HuH-7 (cell line): ENCODE data around the gene TIMP3.

ENCODE experiments used
- DNase-seq: peaks from one replicate; pipeline ENCODE4 v3.0.0; 2011; ENCODE audit warnings: low spot score

The TIMP3 gene

DNA sequence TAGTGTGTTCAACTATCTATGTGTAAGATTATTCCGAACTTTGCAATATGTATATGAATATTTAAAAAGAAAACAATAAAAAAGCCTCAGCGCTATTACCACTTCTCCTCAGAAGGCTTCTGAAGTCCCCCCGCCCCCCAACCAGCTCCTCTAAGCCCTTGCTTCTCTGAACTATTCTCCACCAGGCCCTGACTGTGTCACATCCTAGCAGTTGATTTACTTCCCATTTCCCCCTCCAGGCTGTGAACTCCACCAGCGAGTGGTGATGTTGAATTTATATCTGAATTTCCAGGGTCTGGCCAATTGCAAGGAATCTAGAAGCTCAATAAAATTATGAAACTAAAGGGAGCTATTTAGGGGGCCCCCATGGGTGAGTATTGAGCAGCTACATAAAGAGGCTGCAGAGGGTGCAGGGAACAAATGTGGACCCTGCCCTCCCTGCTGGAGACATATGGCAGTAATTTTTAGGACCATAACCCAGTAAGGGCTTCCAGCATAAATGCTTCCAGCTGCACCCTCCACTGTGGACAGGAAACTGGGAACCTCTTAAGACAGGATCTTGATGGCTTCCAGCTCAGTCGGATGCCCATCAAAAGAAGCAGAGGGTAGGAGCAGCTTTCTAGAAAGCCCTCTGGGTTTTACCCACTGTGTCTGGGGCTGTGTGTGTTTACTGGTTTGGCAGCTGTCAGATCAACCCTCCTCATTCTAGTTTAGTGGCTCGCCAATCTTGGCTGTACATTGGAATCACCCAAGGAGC, 81.4 kb downstream of the TIMP3 start:
- no peak for DNase-seq

DNA sequence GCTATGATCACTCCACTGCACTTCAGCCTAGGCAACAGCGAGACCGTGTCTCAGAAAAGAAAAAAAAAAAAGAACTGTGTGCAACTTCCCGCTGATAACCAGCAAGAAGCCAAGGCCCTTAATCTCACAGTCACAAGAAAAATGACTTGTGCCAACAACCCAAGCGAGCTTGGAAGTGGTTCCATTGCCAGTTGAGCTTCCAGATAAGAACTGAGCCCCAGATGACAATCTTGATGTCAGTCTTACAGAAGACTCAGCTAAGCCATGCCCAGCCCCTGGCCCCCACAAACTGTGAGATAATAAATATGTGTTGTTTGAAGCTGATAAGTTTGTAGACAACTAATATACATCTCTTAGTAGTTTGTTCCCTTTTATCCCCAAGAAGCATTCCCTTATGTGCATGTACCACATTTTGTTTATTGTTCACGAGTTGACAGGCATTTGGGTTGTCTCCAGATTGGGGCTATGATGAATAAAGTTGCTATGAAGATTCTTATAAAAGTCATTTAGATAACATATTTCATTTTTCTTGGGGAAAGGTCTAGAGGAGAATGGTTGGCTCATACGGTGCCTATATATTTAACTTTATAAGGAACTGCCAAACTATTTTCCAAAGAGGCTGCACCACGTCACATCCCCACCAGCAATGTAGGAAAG, 85.9 kb downstream of the TIMP3 start:
- DNase-seq, result no peak

DNA sequence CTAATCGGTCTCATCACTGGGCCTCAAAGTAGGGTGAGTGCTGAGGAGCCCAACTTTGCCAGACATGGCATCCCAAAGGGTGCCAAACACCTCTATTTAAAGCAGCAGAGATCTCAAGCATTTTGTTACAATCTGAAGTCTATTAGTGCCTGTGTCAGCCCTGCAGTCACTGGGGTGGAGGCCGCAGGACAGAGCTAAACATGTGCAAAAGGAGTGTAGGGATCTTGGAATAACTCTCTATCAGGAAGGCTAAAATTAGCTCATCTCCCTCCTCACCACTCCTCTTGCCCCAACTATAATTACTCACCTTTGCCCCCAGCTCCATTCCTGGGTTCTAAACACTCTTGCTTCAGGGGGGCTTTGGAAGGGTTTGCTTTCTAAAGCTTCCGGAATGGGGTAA, 87.5 kb downstream of the TIMP3 start:
- DNase-seq, result no peak

DNA sequence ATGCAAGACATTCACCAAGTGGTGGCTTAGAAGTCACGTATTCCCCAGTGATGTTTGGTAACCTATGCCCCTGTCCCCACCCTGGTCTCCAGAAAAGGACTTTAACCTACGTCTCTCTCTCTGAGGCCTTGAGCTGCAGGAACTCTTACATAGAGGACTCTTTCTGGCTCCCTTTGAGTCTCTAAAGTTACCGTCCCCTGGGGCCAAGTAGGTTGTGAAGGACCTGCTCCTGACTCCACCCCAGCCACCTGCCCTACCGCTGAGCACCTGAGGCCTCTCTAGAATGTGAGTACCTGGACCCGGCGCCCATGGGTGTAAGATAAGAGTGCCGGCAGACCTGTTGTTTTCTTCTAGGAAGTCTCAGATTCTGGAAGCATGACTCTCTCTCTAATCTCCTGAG, 95.4 kb downstream of the TIMP3 start:
- DNase-seq, result no peak

DNA sequence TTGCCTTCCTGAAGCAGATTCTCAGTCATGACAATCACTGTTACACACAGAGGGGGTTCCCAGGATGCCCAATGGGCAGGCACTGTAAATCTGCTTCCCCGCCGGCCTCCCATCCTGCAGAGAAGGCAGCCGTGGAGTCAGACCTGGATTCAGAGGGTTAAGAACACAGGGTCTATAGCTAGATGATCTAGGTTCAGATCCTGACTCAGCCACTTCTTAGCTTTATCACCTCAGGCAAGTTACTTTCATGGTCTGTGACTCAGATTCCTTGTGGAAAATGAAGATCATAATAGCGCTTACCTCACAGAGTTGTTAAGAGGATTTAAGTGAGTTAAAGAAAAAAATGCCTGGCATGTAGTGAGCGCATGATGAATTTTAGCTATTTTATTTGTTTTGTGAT, 95.9 kb downstream of the TIMP3 start:
- no peak for DNase-seq

DNA sequence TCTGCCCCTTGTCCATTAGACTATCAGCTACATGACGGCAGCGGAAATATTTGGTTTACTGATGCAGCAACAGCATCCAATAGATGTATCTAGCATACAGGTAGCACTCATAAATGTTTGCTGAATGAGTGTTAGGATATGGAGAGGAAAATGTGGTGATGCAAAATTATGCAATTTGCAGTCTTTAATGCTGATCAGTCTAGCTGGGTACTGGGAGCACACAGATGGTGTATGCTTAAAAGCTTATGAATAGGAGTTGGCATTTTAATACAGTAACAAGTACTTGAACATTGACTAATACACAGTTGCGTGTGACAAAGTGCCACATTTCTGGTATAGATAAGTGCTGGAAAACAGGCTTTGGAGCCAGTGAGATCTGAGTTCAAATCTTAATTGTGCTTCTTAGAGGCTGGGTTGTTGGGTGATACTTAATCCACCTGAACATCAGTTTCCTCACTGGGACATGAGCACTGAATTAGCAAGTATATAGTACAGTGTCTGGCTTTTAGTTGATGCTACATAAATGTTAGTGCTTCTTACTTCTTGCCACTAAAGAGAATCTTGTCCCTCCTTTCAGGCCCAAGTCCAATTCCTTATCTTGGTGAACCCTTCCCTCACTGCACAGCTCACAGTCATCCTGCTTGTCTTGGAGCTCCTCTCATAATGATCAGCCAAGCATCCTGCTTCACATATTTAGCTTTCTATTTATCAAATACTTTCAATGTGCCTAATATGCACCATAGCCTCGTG, 99.6 kb downstream of the TIMP3 start:
- no peak for DNase-seq

DNA sequence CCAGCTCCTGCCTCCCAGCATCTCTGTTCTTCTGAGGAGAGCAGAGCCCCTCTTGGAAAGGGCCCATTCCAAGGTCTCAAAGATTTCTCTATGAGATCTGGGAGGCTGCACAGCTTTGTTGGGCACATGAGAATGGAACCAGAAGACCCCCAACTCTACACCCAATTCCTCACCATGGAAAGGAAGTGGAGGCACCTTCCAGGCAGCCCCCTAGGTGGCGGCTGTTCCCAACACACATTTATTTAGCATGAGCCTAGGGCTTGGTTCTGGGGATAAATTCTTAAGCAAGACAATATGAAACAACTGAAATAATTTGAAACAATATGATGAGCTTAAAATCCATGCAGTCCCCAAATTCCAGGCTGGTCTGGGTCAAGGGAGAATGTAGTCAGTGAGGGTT, 100.4 kb downstream of the TIMP3 start:
- DNase-seq, result no peak

DNA sequence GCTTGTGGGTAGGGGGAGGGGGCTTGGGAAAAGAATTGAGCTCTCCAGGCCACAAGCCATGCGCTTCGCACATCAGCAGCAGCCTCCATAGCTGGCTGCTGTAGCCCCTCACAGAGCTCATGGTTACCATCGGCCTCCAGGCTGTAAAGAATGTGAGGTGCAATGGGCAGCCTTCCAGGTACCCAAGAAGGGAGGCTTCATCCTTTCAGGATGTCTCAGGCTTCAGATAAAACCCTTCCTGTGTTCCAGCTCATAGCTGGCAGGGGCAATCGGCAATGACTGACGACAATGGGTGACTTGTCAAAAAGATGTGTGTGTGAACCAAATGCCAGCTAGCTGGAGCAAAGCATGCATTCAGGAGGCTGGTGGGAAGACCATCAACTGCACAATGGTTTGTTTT, 102.0 kb downstream of the TIMP3 start:
- no peak for DNase-seq

DNA sequence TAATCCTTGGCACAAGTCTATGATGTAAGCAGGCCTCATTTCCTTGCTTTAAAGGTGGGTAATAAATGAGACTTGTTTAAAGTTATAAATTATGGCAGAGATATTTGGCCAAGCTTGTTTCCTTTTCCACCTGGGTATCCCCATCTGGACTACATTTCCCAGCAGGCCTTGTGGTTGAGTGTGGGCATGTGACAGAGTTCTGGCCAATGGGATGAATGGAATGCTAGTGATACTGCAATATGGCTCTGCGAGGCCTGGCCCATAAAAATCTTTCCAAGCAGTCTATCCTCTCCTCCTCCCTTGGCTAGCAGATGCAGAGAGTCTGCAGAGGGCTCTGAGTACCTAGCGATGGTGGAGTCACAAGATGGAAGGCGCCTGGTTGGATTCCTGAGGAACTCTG, 102.5 kb downstream of the TIMP3 start:
- DNase-seq, result peak; percentile 54

DNA sequence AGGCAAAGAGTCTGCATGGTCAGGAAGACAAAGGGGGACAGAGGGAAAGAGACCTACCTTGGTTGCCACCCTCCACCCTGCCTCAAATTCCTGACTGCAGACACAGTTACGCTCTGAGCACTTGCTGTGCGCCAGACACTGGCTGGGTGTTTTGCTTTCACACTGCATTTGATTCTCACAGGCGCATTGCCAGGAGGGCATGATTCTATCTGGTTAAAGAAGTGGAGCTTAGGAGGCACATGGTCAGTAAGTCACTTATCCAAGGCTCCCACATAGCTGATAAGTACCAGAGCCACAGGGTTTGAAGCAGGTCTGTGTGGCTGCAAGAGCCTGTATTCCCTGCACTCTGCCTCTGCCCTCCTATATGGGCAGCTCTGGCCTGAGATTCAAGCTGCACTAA, 103.9 kb downstream of the TIMP3 start:
- DNase-seq, result no peak

DNA sequence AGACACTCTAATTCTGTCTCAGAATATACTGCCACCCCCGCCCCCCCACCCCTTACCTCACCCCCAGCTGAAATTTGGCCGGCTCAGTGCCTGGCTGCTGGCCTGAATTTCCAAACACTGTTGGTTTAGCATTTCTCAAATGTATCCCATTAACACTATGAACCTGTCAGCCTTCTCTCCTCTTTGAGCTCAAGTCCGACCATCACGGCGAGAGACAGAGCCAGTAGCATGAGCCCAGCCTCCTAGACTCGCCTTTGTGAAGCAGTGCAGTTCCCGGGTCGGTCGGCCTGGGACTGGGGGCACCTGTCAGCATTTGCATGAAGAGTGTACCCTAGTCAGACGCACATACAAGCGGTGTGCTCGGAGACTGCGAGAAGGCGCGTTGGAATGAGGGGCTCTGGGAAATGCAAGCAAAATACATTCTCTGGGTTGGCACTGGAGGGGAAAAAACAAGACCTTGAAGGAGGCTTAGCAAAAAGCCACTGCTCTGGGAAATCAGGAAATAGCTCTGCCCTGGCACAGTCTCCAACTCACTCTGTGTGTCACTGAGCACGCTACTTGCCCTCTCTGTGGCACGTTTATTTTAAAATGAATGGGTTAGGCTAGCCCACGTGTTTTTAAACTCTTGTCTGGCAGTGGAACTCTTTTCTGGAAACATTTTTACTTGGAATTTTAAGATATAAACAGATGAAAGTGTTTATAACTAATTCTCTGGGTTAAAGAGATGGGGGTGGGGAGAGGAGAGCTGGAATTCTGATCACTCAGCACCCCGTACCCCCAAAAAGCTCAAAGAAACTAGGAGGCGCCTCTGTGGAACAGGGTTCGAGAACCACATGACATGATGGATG, 108.3 kb downstream of the TIMP3 start:
- no peak for DNase-seq

DNA sequence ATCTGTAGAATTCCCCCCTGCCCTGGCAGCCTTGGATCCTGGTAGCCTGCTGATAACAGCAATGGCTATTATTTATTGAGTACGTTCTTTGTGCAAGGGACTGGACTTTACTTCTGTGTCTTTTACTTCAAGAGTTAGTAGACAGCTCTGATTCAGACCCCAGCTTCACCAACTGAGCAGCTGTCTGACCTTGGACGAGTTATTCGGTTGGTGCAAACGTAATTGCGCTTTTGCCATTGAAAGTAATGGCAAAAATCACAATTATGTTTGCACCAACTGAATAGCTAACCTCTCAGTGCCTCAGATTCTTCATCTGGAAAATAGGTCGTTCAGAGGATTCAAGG, 108.9 kb downstream of the TIMP3 start:
- no peak for DNase-seq

DNA sequence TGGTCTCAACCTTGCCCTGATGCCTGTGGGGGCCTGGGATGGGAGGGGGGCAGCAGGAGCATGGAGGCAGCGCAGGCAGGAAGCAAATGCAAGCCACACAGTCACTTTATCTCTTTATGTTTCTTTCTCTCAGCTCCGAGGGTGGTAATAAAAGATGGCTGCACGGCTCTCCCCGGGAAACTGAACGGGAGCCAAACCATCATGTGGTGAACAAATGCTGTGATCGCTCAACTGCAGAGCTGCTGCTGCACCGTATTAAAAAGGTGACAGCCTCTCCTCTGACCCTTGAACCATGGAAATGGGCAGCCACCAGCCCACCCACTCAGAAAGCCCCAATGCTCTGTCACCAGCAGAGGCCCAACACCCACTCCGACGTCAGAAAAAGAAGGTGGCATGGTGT, 110.0 kb downstream of the TIMP3 start:
- DNase-seq, result no peak
